Lower leg skin (tissue), 4 donors: ENCODE results near the gene GSTA5. TPM values are rescaled to one million over a fixed set of nuclear protein-coding genes. Genes with fewer than 3 reads are reported as not detected.
"Not testable (repeated sequence)": the region's sequence is repeated elsewhere in the genome, so short reads cannot be mapped to it uniquely, and the experiment has no call there.

Source experiments
- DNase-seq, 2 donors: peaks; one replicate each; pipeline ENCODE4 v3.0.0-alpha.2; 2019; ENCODE audit warnings: low spot score in 2 of 2
- H3K4me3 ChIP-seq: fragments of 200-600 bp; sonication (generic); 2 replicates; pipeline ENCODE4 v1.5.1; 2017; ENCODE audit warnings: mild to moderate bottlenecking, low read depth; ENCODE audit not compliant: poor library complexity, severe bottlenecking
- POLR2A ChIP-seq, 2 donors: fragments of 450-650 bp; IDR thresholded peaks; one replicate each; pipeline ENCODE4 v1.6.1; 2016 to 2017; ENCODE audit warnings: antibody characterized with exemption in 2 of 2, mild to moderate bottlenecking in 1 of 2, moderate library complexity in 1 of 2
- WGBS, 2 donors: methylation state at CpG; one replicate each; pipeline ENCODE4 v1.1.5; 2018; 5-methylcytosine and 5-hydroxymethylcytosine counted together
- intact Hi-C: fragments of 100-400 bp; cut with DNase I; formaldehyde crosslinking; loops from one replicate; pipeline ENCODE4 v1.15.0; 2023; ENCODE audit warnings: low total_unique reads
- total RNA-seq, 4 donors: library from RNA; depleted of rRNA; stranded (reverse); fragments of >200 nt; gene quantifications; one replicate each; pipeline ENCODE4 v1.1.0, GENCODE V29; 2016
- TF ChIP-seq, protein P1 (sequence below), 3 donors: fragments of 450-650 bp; IDR thresholded peaks; one replicate each; pipeline ENCODE4 v1.5.1; 2016; ENCODE audit warnings: antibody characterized with exemption in 3 of 3, mild to moderate bottlenecking in 3 of 3, moderate library complexity in 2 of 3

Gene GSTA5
- total RNA-seq, 4 donors from 2014 or later = not detected

DNA sequence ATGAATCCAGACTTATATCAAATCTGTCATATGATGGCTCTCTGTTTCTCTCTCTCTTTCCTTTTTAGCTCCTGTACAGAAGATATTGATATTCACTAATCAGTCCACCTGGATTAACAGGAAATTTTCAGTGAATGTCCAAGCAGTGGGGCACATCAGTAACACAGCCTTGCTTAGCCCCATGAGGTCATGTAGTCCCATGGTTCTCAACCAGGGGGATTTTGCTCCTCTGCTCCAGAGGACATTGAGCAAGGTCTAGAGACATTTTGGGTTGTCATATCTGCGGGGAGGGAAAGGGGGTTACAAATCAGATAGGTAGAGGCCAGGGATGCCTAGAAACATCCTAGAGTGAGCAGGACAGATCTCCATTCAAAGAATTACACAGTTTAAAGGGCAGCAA is 37.8 kb downstream of the GSTA5 start:
- no peak overlapping the region for H3K4me3 ChIP-seq
- TF ChIP-seq POLR2A (IDR thresholded peaks at IDR 0.05) = no peak
- TF ChIP-seq, protein P1, sequence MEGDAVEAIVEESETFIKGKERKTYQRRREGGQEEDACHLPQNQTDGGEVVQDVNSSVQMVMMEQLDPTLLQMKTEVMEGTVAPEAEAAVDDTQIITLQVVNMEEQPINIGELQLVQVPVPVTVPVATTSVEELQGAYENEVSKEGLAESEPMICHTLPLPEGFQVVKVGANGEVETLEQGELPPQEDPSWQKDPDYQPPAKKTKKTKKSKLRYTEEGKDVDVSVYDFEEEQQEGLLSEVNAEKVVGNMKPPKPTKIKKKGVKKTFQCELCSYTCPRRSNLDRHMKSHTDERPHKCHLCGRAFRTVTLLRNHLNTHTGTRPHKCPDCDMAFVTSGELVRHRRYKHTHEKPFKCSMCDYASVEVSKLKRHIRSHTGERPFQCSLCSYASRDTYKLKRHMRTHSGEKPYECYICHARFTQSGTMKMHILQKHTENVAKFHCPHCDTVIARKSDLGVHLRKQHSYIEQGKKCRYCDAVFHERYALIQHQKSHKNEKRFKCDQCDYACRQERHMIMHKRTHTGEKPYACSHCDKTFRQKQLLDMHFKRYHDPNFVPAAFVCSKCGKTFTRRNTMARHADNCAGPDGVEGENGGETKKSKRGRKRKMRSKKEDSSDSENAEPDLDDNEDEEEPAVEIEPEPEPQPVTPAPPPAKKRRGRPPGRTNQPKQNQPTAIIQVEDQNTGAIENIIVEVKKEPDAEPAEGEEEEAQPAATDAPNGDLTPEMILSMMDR (IDR thresholded peaks at IDR 0.05) = no peak
- whole genome bisulfite sequencing, 2 donors = 91 to 100% methylated on average over 1 of the region's 1 CpG
- intact Hi-C loops = no loop called here
- no peak for DNase-seq

DNA sequence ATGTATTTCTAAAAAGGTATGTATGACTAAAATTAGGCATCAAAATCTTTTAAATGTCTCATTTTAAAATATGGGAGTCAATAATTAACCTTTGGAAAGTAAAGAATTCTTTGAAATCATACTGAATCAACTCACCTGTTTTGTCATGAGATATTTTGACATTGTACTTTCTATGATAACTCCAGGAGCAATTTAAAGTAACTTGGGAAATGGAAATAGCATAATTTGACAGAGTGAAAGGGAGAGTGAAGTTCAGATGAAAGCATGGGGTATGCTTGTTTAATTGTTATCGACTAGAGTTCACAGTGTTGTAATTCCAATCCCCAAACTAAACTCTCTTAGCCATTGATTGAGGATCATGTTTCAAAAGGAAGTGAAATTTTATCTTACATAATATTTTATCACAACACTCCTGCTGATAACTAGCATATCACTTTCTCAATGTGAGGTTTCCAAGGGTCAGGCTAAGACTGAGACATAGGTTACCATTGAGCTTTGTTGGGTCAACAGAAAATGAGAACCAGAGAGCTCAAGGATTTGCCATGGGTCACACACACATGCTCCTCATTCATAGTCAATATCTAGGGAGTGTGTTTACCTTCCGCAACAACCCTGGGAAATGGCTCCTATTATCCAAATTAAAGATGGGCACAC is 39.3 kb downstream of the GSTA5 start:
- TF ChIP-seq POLR2A (IDR thresholded peaks at IDR 0.05) = no peak
- TF ChIP-seq, protein P1 (IDR thresholded peaks at IDR 0.05) = no peak
- intact Hi-C loops = no loop called here
- WGBS, 2 donors = 84 to 89% methylated on average over 2 of the region's 2 CpGs
- H3K4me3 ChIP-seq = no peak overlapping the region
- DNase-seq = no peak

DNA sequence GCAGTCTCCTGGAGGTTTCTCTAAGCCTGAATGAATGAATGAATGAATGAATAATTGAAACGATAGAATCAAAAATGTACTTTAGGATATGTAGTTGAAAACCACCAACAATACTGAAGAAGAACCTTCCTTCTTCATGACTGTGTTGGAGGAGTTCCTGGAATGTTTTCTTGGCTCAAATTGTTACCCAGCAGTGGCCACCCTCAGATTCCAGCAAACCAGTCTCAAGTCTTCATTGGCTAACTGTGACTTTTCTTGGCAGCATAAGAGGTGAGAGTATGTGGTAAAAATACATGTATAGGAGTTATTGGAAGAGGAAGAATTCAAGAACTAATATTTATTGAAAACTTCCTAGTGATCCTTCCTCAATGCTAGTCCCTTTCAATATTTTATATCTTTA is 41.3 kb downstream of the GSTA5 start:
- intact Hi-C loops, DNase-seq, H3K4me3 ChIP-seq: not testable (repeated sequence)
- 75 to 84% methylated on average over 1 of the region's 1 CpG for WGBS, 2 donors

DNA sequence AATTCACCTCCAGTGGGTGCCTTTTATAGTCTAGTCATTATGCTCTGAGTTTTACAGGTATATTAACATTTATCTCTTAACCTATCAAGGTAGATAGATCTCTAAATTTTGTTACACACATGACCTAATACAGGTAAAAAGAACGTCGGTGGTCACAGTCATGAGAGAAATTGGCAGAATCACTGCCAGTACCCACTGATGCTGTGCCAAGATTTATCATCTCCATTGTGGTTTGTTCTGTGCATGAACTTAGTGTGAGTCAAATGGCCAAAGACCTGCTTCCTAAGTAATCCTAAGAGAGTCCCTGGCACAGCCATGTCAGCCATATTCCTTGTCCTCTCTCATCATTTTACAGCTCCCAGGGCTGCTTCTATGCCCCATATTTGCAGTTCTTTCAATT is 46.2 kb downstream of the GSTA5 start:
- DNase-seq, H3K4me3 ChIP-seq, intact Hi-C loops: not testable (repeated sequence)
- WGBS, 2 donors = 71 to 82% methylated on average over 2 of the region's 2 CpGs

DNA sequence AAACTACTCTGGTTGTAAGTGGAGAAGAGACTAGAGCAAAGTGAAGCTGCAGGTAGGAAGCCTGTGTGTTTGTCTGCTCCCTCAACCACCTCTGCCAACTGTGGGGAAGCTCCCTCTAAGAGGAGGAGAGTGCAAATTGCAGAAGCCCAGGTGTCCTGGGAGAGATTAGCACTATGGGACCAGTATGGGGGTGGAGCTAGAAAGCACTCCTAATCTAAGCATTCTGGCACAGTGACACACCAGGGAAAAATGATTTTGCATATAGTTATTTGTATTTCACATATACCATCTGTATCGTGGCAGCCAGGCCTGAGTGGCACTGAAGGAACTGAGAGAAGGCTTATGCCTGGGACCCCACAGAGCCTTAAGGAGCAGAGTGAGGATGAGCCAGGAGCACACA is 49.8 kb downstream of the GSTA5 start:
- WGBS, 2 donors = 0% methylated on average over 1 of the region's 1 CpG

DNA sequence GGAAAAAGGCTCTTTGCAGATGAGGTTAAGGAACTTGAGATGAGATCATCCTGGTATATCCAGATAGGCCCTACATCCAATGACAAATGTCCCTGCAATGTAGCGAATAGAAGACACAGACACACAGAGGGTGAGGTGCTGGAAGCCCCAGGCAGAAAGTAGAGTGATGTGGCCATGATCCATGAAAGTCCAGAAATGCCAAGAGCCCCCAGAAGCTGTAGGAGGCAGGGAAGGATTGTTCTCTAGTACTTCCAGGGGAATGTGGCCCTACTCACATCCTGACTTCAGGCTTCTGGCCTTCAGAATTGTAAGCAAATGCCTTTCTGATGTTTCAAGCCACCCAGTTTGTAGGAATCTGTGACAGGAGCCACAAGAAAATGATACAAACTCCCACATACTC is 51.0 kb downstream of the GSTA5 start:
- H3K4me3 ChIP-seq, DNase-seq, intact Hi-C loops: not testable (repeated sequence)
- 87 to 89% methylated on average over 1 of the region's 1 CpG for WGBS, 2 donors

More for the DNA sequence above, 49.8 kb downstream of the GSTA5 start:
- no peak for DNase-seq
- TF ChIP-seq POLR2A (IDR thresholded peaks at IDR 0.05) = no peak
- TF ChIP-seq, protein P1 (IDR thresholded peaks at IDR 0.05) = no peak
- no peak overlapping the region for H3K4me3 ChIP-seq
- intact Hi-C loops = no loop called here

DNA sequence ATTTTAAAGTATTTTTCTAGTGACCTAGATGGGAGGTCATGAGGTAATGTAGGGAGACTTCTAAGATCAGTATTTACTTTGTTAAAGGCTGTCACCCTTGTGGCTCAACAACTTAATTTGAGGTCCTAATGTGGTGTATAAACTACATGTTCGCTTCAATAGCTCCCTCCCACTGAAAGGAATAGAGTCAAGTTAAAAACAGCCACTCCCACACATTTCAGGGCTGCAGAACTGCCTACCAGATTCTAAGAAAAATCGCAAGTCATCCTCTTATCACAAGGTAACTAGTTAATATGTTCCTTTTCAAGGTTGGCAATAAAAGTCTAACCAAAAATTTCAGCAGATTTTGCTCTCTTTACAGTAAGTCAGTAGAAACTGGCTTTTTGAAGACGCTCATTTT is 52.1 kb downstream of the GSTA5 start:
- no peak for TF ChIP-seq POLR2A (IDR thresholded peaks at IDR 0.05)
- TF ChIP-seq, protein P1 (IDR thresholded peaks at IDR 0.05) = no peak
- DNase-seq = no peak
- no peak overlapping the region for H3K4me3 ChIP-seq
- intact Hi-C loops = no loop called here
- WGBS, 2 donors = 67 to 69% methylated on average over 3 of the region's 3 CpGs
